ENCODE data around the gene KDR.

DNA sequence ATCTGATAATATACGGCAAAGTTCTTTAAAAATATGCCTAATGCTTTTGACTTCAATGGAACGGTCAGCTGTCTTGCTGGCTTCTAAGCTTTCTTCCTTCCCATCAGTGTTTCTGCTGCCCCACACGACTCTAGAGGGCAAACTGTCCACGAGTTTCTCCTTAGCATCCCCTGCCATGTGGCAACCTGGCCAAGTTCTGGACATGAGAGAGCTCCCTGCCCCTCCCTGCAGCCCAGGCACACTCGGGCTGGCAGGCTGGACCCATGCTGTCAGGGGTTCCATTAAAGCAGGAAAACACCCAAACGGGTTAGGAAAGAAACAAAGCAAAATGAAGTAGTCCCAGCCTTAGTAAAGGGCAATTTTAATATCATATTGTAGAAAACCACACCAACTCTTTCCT is 38.8 kb downstream of the KDR start:
- TF ChIP-seq, protein P1, sequence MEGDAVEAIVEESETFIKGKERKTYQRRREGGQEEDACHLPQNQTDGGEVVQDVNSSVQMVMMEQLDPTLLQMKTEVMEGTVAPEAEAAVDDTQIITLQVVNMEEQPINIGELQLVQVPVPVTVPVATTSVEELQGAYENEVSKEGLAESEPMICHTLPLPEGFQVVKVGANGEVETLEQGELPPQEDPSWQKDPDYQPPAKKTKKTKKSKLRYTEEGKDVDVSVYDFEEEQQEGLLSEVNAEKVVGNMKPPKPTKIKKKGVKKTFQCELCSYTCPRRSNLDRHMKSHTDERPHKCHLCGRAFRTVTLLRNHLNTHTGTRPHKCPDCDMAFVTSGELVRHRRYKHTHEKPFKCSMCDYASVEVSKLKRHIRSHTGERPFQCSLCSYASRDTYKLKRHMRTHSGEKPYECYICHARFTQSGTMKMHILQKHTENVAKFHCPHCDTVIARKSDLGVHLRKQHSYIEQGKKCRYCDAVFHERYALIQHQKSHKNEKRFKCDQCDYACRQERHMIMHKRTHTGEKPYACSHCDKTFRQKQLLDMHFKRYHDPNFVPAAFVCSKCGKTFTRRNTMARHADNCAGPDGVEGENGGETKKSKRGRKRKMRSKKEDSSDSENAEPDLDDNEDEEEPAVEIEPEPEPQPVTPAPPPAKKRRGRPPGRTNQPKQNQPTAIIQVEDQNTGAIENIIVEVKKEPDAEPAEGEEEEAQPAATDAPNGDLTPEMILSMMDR (IDR thresholded peaks at IDR 0.05; ENCODE audit: low read length) = no peak
- no peak for TF ChIP-seq EZH2phosphoT487 (IDR thresholded peaks at IDR 0.05; ENCODE audit: low read length)
- no peak for TF ChIP-seq EZH2 (optimal IDR thresholded peaks at IDR 0.05; ENCODE audit: low read depth, low read length)

All from MM.1S (cell line).